Endothelial cell of umbilical vein (primary cell): Measurements from ENCODE around the gene AIMP1. TPM values are rescaled to one million over a fixed set of nuclear protein-coding genes. Genes with fewer than 3 reads are reported as not detected.

Source experiments
- BruUV-seq: library from RNA; stranded (reverse); fragments of 400-500 nt; replicated peaks from 2 replicates; lab custom pipeline; 2021; lab: Mats Ljungman, UMichigan
- CTCF ChIA-PET: fragments of 300-600, 350-600 bp; sonication (Branson Sonifier 250); formaldehyde crosslinking; loops from one replicate; lab custom pipeline; 2021; ENCODE audit warnings: antibody characterized with exemption, inconsistent platforms; lab: Charles Lee
- POLR2A ChIA-PET: fragments of 300-600, 350-600 bp; sonication (Branson Sonifier 250); formaldehyde crosslinking; loops from one replicate; lab custom pipeline; 2021; ENCODE audit warnings: antibody characterized with exemption, inconsistent platforms; lab: Charles Lee
- DNase-seq: peaks from one replicate; pipeline ENCODE4 v3.0.0-alpha.2; 2011; ENCODE audit warnings: low read depth, low spot score
- FAIRE-seq: peaks from 2 replicates; lab custom pipeline; 2011; peaks lifted over from hg19 to GRCh38; lab: Jason Lieb, UNC
- H2AFZ ChIP-seq: 2 replicates; pipeline ENCODE4 v1.6.0; 2012; ENCODE audit warnings: low read depth, low read length, control low read depth, inconsistent platforms
- H3K27ac ChIP-seq: 2 replicates; pipeline ENCODE4 v1.5.1; 2011; ENCODE audit warnings: low read depth, mild to moderate bottlenecking, control low read depth, low read length, moderate library complexity; ENCODE audit not compliant: insufficient read depth
- H3K27me3 ChIP-seq, 2 experiments: 2 replicates each; pipeline versions ENCODE4 v1.6.0 to v1.6.1; 2011; ENCODE audit warnings: low read length in 2 of 2, mixed read lengths in 1 of 2; ENCODE audit not compliant: control insufficient read depth in 2 of 2, insufficient read depth in 2 of 2
- H3K36me3 ChIP-seq, 2 experiments: 2 replicates in 1 of 2; 3 replicates in 1 of 2; pipeline ENCODE4 v1.5.1; 2011; ENCODE audit warnings: low read length in 2 of 2, mild to moderate bottlenecking in 1 of 2, moderate library complexity in 1 of 2; ENCODE audit not compliant: control insufficient read depth in 2 of 2, insufficient read depth in 2 of 2; ENCODE audit errors: extremely low read depth in 1 of 2
- H3K4me1 ChIP-seq: 3 replicates; pipeline ENCODE4 v1.5.1; 2011; ENCODE audit warnings: mild to moderate bottlenecking, low read length; ENCODE audit not compliant: control insufficient read depth, insufficient read depth; ENCODE audit errors: extremely low read depth
- H3K4me2 ChIP-seq: 2 replicates; pipeline ENCODE4 v1.6.1; 2011; ENCODE audit warnings: low read length, control low read depth, mixed read lengths; ENCODE audit not compliant: insufficient read depth
- H3K4me3 ChIP-seq, 3 experiments: fragments of 200-600 bp in 1 of 3; sonication (generic), shearing (Covaris generic) in 1 of 3; replicated peaks in 1 of 3; 2 replicates each; pipeline ENCODE4 v1.5.1; 2011 to 2016; ENCODE audit warnings: control low read depth in 3 of 3, low read length in 3 of 3, mild to moderate bottlenecking in 2 of 3, inconsistent platforms in 1 of 3, low read depth in 1 of 3, moderate library complexity in 1 of 3; ENCODE audit not compliant: insufficient read depth in 1 of 3
- H3K79me2 ChIP-seq: 2 replicates; pipeline ENCODE4 v1.6.0; 2012; ENCODE audit warnings: low read length, inconsistent platforms; ENCODE audit not compliant: control insufficient read depth, insufficient read depth
- H3K9ac ChIP-seq: replicated peaks from 2 replicates; pipeline ENCODE3; 2011; ENCODE audit warnings: low read length, control low read depth; ENCODE audit not compliant: insufficient read depth; ENCODE audit errors: extremely low read depth
- H3K9me1 ChIP-seq: replicated peaks from 3 replicates; pipeline ENCODE4 v1.6.0; 2011; ENCODE audit warnings: mild to moderate bottlenecking, low read length; ENCODE audit not compliant: control insufficient read depth, insufficient read depth; ENCODE audit errors: extremely low read depth
- H3K9me3 ChIP-seq: replicated peaks from 2 replicates; pipeline ENCODE4 v1.5.1; 2012; ENCODE audit warnings: low read length, inconsistent platforms; ENCODE audit not compliant: control insufficient read depth, insufficient read depth
- H4K20me1 ChIP-seq: replicated peaks from 2 replicates; pipeline ENCODE3; 2011; ENCODE audit warnings: mild to moderate bottlenecking, low read length; ENCODE audit not compliant: control insufficient read depth, insufficient read depth; ENCODE audit errors: extremely low read depth
- EZH2 ChIP-seq: IDR thresholded peaks from 2 replicates; pipeline ENCODE4 v1.6.1; 2012; ENCODE audit warnings: borderline replicate concordance, low read depth, mild to moderate bottlenecking, moderate library complexity, low read length, inconsistent platforms; ENCODE audit not compliant: severe bottlenecking
- FOS ChIP-seq: IDR thresholded peaks from 2 replicates; pipeline ENCODE4 v1.6.1; 2011; ENCODE audit warnings: mild to moderate bottlenecking, low read length, moderate library complexity, borderline replicate concordance; ENCODE audit not compliant: insufficient read depth
- POLR2A ChIP-seq: IDR thresholded peaks from 2 replicates; pipeline ENCODE4 v1.6.1; 2012; ENCODE audit warnings: low read depth, mild to moderate bottlenecking, control low read depth, low read length
- dilution Hi-C: fragments of 300-500 bp; cut with MboI; formaldehyde crosslinking; loops from one replicate; pipeline ENCODE4 v1.15.0; 2019; ENCODE audit warnings: low sequenced_read_pairs; ENCODE audit not compliant: extremely low pct_ligation_motif_present
- intact Hi-C: fragments of 100-400 bp; cut with micrococcal nuclease; formaldehyde crosslinking; loops from one replicate; pipeline ENCODE4 v1.10.0; 2022
- polyA plus RNA-seq, 4 experiments: library from polyadenylated mRNA; depleted of rRNA in 3 of 4; stranded (reverse) in 3 of 4; unstranded in 1 of 4; fragments of >200 nt; gene quantifications; 2 replicates each; pipeline versions ENCODE4 v1.2.1 to v1.2.3, GENCODE V29; 2011 to 2012; ENCODE audit warnings: missing spikeins in 1 of 4
- total RNA-seq: library from RNA; stranded (reverse); gene quantifications from 2 replicates; pipeline ENCODE4 v1.2.3, GENCODE V29; 2021

AIMP1 gene
- total and polyA plus RNA-seq, 2 donors (not counting 3 experiments of a cell fraction or from before 2014, with no cell fraction given) = 6.4 to 42.4 TPM

GRCh38 chr4:106284227-106284626 is 32.1 kb upstream of the AIMP1 start:
- dilution Hi-C loops (no loop called here), intact Hi-C loops (no loop called here)
- Histone ChIP-seq H3K79me2 (no peaks in the 10 kb centered on the region), H2AFZ (no peak overlapping the region), H4K20me1 (no peaks in the 10 kb centered on the region), H3K9me3 (no peaks in the 10 kb centered on the region), H3K36me3 (no peaks in the 10 kb centered on the region), H3K4me3 (no peak overlapping the region), H3K4me2 (no peak overlapping the region), H3K27ac (no peak overlapping the region), H3K4me1 (peaks cover 9% of the 10 kb centered on the region), H3K9ac (no peak overlapping the region), H3K27me3 (no peaks in the 10 kb centered on the region), H3K9me1 (no peaks in the 10 kb centered on the region)
- TF ChIP-seq FOS (no peak), POLR2A (no peak)
- FAIRE-seq (no peak), DNase-seq (no peak)
- BruUV-seq = no TSS peak
- ChIA-PET CTCF (interaction anchor here (1.6 kb wide), 1 partner anchor 19 kb away, joined by 4 read pairs; no protein-coding TSS in a partner anchor), POLR2A (no interaction called here)

GRCh38 chr4:106286611-106287010 is 29.7 kb upstream of the AIMP1 start:
- peaks cover 9% of the 10 kb centered on the region for H3K4me1 ChIP-seq
- no peak overlapping the region for H3K4me3 ChIP-seq
- no peak for TF ChIP-seq EZH2
- H3K9me3 ChIP-seq = no peaks in the 10 kb centered on the region
- BruUV-seq = no TSS peak
- H3K9ac ChIP-seq = no peak overlapping the region
- dilution Hi-C loops (no loop called here), intact Hi-C loops (loop anchor here (1.0 kb wide), 2 partner anchors 12 to 30 kb away; partner anchors contain the start of genes AIMP1 and TBCK)
- ChIA-PET CTCF (no interaction called here), POLR2A (no interaction called here)
- FAIRE-seq = no peak
- H3K27ac ChIP-seq = peak overlapping the region; percentile 55
- H3K9me1 ChIP-seq = no peaks in the 10 kb centered on the region
- H3K36me3 ChIP-seq = no peaks in the 10 kb centered on the region
- no peak overlapping the region for H3K4me2 ChIP-seq
- no peak overlapping the region for H2AFZ ChIP-seq
- H4K20me1 ChIP-seq = no peaks in the 10 kb centered on the region
- no peaks in the 10 kb centered on the region for H3K79me2 ChIP-seq
- no peak for DNase-seq
- H3K27me3 ChIP-seq = no peaks in the 10 kb centered on the region
